ENCODE measurements around the gene RFX7.

The RFX7 gene

DNA sequence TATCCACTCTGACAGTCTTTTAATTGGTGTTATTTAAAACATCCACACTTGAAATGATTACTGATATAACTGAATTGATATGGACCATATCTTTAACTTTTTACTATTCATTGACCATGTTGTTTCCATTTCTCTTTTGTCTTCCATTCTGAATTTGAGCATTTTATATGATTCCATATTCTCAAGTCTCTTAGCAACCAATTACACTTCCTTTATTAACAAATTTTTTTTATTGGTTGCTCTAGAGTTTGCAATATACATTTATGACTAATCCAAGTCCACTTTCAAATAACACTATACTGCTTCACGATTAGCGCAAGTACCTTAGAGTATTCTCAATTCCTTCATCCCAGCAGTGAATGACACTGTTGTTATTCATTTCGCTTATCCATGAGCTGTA lies 16.4 kb downstream of the RFX7 start:
- H3K79me2 ChIP-seq (ENCODE audit: insufficient read depth, low read length) = peaks cover 94% of the 10 kb centered on the region
- TF ChIP-seq, protein P1, sequence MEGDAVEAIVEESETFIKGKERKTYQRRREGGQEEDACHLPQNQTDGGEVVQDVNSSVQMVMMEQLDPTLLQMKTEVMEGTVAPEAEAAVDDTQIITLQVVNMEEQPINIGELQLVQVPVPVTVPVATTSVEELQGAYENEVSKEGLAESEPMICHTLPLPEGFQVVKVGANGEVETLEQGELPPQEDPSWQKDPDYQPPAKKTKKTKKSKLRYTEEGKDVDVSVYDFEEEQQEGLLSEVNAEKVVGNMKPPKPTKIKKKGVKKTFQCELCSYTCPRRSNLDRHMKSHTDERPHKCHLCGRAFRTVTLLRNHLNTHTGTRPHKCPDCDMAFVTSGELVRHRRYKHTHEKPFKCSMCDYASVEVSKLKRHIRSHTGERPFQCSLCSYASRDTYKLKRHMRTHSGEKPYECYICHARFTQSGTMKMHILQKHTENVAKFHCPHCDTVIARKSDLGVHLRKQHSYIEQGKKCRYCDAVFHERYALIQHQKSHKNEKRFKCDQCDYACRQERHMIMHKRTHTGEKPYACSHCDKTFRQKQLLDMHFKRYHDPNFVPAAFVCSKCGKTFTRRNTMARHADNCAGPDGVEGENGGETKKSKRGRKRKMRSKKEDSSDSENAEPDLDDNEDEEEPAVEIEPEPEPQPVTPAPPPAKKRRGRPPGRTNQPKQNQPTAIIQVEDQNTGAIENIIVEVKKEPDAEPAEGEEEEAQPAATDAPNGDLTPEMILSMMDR (conservative IDR thresholded peaks at IDR 0.05; ENCODE audit: low read length) = no peak
- TF ChIP-seq EZH2phosphoT487 (IDR thresholded peaks at IDR 0.05; ENCODE audit: borderline replicate concordance) = no peak
- H3K27me3 ChIP-seq (ENCODE audit: insufficient read depth, low read length, poor library complexity, severe bottlenecking) = no peaks in the 10 kb centered on the region
- peaks cover 3% of the 10 kb centered on the region for H4K20me1 ChIP-seq (ENCODE audit: insufficient read depth, low read length, poor library complexity, severe bottlenecking)
- no peaks in the 10 kb centered on the region for H3F3A ChIP-seq (ENCODE audit: low read depth)
- H3K36me3 ChIP-seq (ENCODE audit: insufficient read depth, low read length) = peaks cover 54% of the 10 kb centered on the region
- no peaks in the 10 kb centered on the region for H3K4me1 ChIP-seq (ENCODE audit: insufficient read depth, low read length, poor library complexity, severe bottlenecking)
- no peak overlapping the region for H3K4me2 ChIP-seq (ENCODE audit: low read depth, low read length, poor library complexity, severe bottlenecking)
- no peak overlapping the region for H3K9ac ChIP-seq (ENCODE audit: low read depth, low read length, poor library complexity, severe bottlenecking)
- no peak overlapping the region for H3K4me3 ChIP-seq (ENCODE audit: low read length, poor library complexity, severe bottlenecking)
- H2AFZ ChIP-seq (ENCODE audit: low read length) = no peak overlapping the region
- H3K9me2 ChIP-seq (replicated peaks; ENCODE audit: low read depth, low read length) = no peaks in the 10 kb centered on the region
- H3K9me3 ChIP-seq (ENCODE audit: insufficient read depth, low read depth, low read length) = peaks cover 44% of the 10 kb centered on the region

DNA sequence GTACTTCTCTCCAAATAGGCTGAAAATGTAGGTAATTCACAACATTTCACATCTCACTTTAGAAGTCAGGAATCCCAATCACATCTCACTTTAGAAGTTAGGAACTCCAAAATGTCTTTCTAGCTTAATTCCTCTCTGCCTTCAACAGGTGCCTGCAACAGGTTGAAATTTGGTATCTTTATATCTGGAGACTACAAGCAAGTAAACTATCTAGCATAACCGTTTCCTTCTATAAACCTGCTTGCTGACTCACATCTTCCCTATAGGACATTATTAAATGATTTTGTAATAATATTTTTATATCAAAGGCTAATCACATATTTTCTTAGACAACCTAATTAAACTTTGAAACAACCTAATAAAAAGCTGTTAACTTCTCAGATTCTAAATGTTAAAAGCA lies 18.2 kb downstream of the RFX7 start:
- Histone ChIP-seq H4K20me1 (ENCODE audit: insufficient read depth, low read length, poor library complexity, severe bottlenecking) (peaks cover 3% of the 10 kb centered on the region), H3K79me2 (ENCODE audit: insufficient read depth, low read length) (peaks cover 91% of the 10 kb centered on the region), H2AFZ (ENCODE audit: low read length) (no peak overlapping the region), H3K9ac (ENCODE audit: low read depth, low read length, poor library complexity, severe bottlenecking) (no peak overlapping the region), H3K9me3 (ENCODE audit: insufficient read depth, low read depth, low read length) (peaks cover 38% of the 10 kb centered on the region), H3K4me1 (ENCODE audit: insufficient read depth, low read length, poor library complexity, severe bottlenecking) (no peaks in the 10 kb centered on the region), H3K4me3 (ENCODE audit: low read length, poor library complexity, severe bottlenecking) (no peak overlapping the region), H3K9me2 (replicated peaks; ENCODE audit: low read depth, low read length) (no peaks in the 10 kb centered on the region), H3K36me3 (ENCODE audit: insufficient read depth, low read length) (peaks cover 39% of the 10 kb centered on the region), H3K27me3 (ENCODE audit: insufficient read depth, low read length, poor library complexity, severe bottlenecking) (no peaks in the 10 kb centered on the region), H3F3A (ENCODE audit: low read depth) (no peaks in the 10 kb centered on the region), H3K4me2 (ENCODE audit: low read depth, low read length, poor library complexity, severe bottlenecking) (no peak overlapping the region)
- no peak for TF ChIP-seq EZH2phosphoT487 (IDR thresholded peaks at IDR 0.05; ENCODE audit: borderline replicate concordance)
- TF ChIP-seq, protein P1 (conservative IDR thresholded peaks at IDR 0.05; ENCODE audit: low read length) = no peak

- Histone ChIP-seq H3K4me3 (ENCODE audit: low read length, poor library complexity, severe bottlenecking) (no peak overlapping the region), H3K4me2 (ENCODE audit: low read depth, low read length, poor library complexity, severe bottlenecking) (no peak overlapping the region), H4K20me1 (ENCODE audit: insufficient read depth, low read length, poor library complexity, severe bottlenecking) (peaks cover 3% of the 10 kb centered on the region), H3K27me3 (ENCODE audit: insufficient read depth, low read length, poor library complexity, severe bottlenecking) (no peaks in the 10 kb centered on the region), H3K9me3 (ENCODE audit: insufficient read depth, low read depth, low read length) (peaks cover 16% of the 10 kb centered on the region; the same call in 1 of the 2 replicates), H3K79me2 (ENCODE audit: insufficient read depth, low read length) (peaks cover 78% of the 10 kb centered on the region), H3K4me1 (ENCODE audit: insufficient read depth, low read length, poor library complexity, severe bottlenecking) (no peaks in the 10 kb centered on the region), H3F3A (ENCODE audit: low read depth) (no peaks in the 10 kb centered on the region), H2AFZ (ENCODE audit: low read length) (no peak overlapping the region), H3K9ac (ENCODE audit: low read depth, low read length, poor library complexity, severe bottlenecking) (no peak overlapping the region), H3K36me3 (ENCODE audit: insufficient read depth, low read length) (peaks cover 13% of the 10 kb centered on the region), H3K9me2 (replicated peaks; ENCODE audit: low read depth, low read length) (no peaks in the 10 kb centered on the region)
- TF ChIP-seq, protein P1 (conservative IDR thresholded peaks at IDR 0.05; ENCODE audit: low read length) = no peak
- TF ChIP-seq EZH2phosphoT487 (IDR thresholded peaks at IDR 0.05; ENCODE audit: borderline replicate concordance) = no peak
Observed at GRCh38 chr15:56222302-56222701, 21.4 kb downstream of the RFX7 start.

Data from Loucy (cell line).